ENCODE measurements around the gene PLOD3.

Gene PLOD3

DNA sequence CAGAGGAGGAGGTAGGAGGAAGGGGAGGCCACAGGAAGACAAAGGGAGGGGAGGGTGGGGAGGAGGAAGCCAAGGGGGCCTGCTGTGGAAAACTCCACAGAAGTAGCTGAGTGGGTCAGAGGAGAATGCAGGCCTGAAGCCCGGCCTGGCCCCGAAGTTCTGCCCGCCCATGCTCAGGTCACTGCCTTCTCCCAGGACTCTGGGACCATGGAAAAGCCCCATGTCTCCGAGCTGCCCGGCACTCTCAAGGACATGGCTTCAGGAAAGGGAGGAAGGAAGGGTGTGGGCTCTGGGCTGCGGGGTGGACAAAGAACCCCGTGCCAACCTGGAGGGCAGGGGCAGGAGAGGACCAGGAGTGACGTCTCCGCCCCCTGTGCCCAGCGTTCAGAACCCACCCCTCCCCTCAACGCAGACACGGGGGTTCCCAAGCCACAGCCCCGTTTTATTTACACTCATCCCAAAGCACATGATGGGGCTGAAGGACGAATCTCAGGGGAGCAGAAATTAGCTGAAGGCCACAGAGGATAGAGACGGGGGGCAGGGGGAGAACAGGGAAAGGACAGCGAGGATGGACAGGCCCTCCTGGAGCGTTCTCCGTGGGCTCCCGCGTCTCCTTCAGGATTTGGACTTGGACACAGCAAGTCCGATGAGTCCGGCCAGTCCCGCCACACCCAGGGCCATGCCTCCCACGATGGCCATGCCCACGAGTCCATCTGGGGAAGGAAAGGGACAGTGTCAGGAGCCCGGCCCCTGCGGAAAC, 22.0 kb upstream of the PLOD3 start:
- no peak for DNase-seq

DNA sequence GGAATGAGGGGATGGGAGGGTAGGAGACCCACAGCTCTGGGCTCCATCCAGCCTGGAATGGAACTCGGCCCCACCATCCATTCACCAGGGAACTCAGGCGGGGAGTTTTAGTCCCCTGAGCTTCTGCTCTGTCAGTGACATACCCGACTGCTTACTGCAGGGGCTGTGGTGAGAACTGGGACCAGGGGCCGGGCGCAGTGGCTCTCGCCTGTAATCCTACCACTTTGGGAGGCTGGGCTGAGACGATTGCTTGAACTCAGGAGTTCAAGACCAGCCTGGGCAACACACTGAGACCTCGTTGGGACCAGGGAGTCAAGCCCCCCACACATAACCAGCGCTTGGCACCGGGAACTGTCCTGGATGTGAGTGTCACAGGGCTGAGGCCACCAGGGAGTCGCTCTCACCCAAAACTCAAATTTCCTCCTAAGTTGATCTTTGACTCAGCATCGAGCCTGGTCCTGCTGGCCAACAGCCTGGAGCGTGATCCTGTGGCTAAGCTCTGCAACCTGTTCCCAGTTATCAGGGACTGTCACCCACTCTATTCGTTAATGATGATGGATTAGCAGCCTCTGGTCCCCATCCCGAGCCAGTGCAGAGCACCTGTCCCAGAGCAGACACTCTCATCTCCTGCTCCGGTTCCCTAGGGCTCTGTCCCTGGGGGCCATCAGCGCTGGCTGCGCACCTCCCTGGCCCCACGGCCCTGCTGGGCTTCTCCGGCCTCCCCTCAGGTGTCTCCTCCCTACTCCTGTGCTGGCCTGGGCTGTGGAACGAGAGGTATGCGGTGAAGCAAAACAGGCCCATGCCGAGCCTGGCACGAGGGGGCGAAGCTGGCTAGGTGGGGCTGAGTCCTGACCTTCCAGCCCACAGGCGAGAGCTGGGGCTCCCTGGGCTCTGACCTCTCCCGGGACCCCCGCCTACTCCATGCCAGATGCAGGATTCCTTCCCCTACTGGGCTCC, 21.1 kb upstream of the PLOD3 start:
- DNase-seq, result no peak

DNA sequence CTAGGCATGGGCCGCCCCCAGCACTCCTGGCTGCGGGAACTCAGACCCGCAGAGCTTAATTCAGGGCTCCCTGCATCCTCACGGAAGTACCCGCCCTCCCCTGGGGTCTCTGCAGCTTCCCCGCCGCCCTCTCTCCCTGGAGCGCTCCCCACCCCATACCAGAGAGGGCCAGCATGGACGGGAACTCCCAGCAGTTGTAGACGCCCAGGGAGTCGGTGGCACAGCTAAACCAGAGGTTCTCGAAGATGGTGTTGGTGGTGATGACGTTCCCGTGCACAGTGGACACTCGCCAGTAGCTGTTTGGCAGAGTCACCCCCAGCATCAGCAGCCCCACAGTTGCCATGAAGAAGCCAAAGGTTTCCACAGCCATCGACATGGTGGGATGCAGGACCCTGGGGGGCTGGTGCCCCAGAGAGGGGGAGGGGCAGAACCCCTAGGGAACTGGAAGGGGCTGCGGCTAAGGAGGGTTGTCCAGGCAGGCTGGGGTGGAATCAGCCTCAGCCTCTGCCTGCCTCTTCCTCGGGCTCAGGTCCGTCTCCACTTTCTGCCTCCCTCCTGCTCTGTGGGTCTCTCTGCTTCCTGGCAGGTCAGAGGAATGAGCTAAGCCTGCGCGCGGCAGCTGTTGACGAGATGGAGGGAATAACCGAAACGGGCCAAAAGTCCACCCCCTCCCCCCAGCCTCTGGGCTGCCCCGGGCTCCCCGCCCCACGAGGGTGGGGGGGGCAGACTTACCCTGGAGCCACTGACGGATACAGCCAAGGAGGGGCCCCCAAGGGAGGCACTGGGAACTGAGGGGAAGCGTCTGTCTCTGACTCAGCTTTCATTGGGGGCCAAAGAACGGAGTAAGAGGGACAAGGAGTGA, 20.1 kb upstream of the PLOD3 start, which contains the start of gene CLDN15:
Gene CLDN15 (minus strand): TSS at position 597 of the 862 bp plus-strand sequence. CDS start 221 bp downstream, at position 376.
- no peak for DNase-seq

DNA sequence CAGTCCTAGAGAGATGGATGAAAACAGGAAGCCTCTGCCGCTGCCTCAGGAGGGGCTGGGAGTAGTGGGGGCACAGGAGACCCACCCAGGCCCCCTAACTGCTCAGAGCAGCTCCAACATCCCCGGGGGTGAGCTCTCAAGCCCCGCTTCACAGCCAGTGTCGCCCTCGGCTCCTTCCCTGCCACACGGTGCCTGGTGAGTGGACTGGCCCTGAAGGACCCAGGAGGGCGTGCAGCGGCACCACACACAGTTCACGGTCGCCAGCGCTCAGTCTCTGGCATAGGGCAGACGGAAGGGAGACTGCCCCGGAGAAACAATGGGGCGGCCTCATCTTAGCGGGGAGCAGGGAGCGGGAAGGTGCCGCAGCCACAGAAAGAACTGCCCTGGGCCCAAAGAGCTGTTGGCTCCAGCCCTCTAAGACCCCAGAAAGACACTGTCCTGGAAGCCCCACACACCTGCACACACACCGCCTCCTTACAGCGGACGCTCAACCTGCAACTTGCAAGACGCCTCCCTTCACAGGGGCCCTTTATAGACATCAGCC, 19.0 kb upstream of the PLOD3 start:
- DNase-seq, result no peak

DNA sequence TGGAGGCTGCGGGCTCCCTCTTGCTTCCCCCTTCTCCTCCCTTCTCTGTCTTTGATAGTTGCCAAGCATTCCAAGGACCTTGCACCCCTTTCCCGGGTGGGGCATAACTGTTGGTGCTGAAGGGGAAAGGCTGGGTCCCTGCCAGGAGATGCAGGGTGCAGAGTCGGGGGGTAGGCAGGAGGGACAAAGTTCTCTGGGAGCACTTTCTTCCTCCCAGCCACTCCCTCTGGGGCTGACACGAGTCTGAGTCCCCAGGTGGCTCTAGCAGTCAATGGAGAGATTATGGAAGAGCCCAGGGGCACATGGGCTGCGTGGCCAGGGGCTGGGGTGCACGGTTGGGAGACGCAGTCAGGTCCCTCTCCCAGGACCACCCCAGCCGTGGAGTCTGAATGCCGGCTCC, 18.1 kb upstream of the PLOD3 start:
- DNase-seq, result no peak

DNA sequence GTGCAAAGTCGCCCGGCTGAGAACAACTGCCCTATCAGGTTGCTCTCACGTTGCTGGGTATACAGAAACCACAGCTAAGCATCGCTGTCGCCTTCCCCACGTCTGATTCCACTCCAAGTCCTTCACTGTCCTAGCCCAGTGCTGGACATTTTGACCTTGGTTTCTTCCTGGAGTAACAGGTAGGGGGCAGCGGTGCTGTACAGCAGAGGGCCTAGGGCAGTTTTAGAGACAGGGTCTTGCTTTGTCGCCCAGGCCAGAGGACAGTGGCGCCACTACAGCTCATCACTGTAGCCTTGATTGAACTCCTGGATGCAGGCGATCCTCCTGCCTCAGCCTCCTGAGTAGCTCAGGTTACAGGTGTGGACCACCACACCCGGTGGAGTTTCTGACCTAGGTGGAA, 17.7 kb upstream of the PLOD3 start:
- DNase-seq, result no peak

DNA sequence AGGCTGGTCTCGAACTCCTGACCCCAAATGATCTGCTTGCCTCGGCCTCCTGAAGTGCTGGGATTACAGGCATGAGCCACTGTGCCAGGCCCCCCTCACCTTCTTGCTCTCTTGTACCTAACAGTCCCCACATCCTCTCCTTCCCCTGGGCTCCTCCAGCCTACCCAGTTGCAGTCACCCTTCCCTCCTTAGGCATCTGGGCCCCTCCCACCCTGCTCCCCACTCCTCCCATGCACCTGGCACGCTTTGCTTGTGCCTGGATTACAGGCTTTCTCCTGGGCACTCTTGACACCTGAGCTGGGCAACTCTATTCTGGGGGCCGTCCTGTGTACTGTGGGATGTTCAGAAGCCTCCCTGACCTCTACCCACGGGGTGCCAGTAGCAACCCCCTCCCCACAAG, 17.3 kb upstream of the PLOD3 start:
- DNase-seq, result no peak

DNA sequence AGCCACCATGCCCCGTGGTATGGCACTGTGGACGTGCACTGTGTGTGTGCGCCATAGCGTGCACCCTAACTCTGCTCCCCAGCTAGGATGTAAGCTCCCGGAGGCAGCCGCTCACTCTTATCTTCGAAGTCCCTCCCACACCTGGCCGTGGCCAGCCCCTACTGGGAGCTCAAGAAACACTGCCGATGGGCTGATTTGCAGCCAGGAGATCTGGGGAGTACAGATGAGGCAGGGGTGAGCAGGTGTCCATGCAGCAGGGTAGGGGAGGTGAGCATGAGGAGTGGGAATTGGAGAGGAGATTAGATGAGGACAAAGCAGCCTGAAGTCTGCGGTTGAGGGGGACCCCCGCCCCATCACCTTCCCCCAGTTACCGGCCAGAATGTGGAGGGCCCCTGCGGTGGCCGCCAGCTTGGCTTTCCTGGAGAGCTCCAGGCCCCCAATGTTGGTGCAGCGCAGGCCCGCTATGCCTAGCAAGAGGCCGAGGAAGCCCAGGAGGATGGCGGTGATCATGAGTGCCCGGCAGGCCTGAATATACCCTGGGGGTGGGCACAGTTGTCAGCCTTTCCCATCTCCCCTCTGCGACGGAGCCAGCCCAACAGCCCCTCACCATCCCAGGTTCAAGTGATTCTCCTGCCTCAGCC, 16.6 kb upstream of the PLOD3 start:
- DNase-seq, result no peak

DNA sequence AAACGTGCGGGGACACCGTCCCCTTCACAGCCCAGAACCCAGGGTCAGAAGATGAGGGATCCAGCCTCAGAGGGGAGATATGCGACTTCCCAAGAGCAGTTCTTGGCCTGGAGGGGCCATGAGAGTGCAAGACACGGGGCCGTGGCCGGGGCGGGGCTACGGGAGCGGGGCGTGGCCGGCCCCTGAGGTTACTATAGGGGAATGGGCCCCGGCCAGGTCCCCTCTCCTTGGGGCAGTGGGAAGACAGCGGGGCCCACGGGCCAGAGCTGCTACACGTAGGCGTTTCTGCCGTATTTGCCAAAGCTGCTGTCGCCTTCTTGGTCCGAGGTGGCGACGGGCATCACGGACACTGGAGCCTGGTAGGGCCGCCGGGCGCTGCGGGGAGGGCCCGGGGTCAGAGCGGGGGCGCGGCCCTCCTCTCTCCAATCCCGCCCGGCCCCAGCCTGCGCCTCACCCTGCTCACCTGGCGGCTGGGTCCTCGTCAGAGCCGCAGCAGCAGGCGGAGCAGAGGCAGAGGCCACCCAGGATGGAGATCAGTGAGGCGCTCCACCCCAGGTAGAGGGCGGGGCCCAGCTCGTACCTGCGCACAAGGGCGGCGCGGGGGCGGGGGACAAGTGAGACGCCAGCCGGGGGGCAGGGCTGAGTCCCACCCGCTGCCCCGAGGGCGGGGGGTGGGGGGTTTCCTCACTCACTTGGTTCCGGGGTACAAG, 14.9 kb upstream of the PLOD3 start:
- peak; percentile 31 for DNase-seq

DNA sequence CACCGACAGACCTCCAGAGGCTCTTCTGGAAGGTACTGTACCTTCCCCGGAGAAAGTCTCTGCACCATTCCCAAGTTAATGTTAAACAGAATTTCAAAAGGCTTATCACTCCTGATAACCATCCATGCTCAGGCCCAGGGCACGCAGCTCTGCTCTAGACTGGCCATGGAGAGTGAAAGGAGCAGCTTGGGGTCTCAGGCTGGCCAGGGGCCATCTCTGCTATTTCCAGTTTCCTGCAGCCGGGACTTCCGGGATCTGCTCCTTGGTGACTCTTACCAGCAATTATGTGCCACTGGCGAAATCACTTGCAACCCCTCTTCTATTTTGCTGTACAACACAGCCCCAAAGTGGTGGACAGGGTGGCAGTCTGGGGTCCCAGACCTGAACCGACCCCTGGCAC, 14.3 kb upstream of the PLOD3 start:
- no peak for DNase-seq

DNA sequence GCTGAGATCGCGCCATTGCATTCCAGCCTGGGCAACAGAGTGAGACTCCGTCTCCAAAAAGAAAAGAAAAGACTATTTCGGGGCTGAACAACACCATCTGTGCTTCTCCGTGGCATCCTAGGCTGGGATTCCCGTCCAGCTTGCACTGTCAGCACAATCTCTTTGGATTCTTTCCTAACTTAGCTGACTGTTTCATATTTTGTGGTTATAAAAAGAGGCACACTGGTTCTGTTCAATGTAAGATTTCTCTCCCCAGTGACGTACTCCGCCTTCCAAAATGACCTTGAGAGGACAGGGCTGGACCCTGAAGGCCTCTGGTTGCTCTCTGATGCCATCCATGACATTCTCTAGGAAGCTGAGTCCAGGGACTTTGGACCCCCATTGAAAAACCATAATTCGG, 9.3 kb upstream of the PLOD3 start:
- no peak for DNase-seq

DNA sequence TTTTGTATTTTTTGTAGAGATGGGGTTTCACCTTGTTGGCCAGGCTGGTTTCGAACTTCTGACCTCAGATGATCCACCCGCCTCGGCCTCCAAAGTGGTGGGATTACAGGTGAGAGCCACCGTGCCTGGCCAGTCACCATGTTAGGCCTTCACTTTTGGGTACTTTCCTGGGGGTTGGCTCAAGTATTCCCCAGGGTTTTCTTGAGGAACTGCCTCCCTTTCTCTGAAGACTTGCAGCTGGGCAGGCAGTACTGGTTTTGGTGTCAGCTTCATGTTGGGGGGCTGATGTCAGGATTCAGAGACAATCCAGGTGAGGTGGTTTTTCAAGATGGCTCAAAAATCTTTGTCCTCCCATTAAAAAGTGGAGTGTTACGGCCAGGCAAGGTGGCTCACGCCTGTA, 8.3 kb upstream of the PLOD3 start:
- DNase-seq, result no peak

DNA sequence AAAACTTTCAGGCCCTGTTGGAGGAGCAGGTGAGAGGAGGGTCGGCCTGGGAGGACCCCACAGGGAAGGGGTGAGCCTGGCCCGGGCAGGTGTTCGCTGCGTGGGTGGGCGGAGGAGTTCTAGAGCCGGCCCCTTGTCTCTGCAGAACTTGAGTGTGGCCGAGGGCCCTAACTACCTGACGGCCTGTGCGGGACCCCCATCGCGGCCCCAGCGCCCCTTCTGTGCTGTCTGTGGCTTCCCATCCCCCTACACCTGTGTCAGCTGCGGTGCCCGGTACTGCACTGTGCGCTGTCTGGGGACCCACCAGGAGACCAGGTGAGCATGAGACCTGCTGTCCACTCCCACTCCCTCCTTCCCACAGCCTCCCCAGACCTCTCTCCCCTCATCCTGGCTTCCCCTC, 6.1 kb upstream of the PLOD3 start:
- DNase-seq, result no peak

DNA sequence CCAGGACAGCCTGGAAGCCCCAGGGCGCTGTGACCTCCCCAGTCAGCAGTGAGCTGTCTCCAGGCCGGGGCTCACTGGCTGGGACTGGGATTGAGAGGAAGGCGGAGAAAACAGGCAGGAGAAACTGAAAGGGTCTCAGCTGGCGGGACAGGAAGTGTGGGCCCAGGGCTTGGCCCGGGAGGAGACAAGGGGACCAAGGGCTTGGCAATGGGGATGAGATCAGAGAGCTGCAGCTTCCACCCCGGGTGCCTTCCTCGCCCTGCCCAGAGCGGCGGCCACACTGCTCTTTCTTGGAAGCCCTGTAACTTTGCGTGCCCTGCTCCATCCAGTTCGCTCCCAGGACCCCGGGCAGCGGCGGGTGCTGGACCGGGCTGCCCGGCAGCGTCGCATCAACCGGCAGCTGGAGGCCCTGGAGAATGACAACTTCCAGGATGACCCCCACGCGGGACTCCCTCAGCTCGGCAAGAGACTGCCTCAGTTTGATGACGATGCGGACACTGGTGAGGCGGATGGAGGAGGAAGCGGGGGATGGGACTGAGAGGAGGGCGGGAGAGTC, 5.0 kb upstream of the PLOD3 start:
- no peak for DNase-seq

DNA sequence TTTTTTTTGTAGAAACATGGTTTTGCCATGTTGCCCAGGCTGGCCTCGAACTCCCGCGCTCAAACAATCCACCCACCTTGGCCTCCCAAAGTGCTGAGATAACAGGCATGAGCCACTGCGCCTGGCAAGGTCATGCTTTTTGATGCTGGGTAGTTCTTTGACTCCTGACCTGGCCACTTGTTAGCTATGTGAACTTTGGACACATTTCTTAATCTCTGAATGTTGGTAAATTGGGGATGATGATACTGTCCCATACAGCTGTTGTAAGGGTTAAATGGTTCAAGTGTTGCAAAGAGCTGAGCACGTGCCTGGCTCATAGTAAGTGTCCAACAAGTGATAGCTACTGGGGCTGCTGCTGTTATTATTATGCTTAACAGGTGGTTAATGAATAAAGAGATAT, 2.9 kb upstream of the PLOD3 start:
- DNase-seq, result no peak

DNA sequence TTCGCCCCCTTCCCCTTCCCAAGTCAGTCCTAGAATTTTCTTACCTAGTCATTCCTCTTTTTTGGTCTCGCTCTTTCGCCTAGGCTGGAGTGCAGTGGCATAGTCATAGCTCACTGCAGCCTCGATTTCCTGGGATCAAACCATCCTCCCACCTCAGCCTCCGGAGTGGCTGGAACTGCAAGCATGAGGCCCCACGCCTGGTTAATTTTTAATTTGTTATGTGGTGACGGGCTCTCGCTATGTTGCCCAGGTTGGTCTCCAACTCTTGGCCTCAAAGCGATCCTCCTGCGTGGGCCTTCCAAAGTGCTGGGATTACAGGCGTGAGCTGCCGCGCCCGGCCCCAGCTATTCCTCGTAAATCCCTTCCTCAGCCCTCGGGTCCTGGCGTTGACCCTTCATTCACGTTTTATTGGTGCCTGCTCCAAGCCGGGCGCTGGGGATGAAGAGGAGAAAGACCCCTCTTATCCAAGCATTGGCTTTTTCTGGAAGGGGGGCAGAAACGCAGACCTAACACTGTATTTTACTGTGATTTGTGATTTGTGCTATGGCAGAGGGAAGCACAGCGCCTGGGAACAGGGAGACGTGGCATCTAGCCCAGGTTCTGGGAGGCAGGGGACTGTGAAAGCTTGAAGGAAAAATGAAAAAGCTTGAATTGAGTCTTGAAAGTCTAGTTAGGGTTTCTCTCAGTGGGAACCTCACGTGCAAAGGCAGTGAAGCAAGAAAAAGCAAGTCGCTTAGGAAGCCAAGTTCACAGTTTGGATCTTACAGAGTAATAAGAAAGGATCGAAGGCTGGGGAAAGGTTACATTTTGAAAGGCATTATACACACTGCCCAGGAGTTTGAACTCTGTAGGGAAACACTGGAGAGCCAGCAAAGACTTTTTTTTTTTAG, 1.1 kb upstream of the PLOD3 start:
- no peak for DNase-seq

DNA sequence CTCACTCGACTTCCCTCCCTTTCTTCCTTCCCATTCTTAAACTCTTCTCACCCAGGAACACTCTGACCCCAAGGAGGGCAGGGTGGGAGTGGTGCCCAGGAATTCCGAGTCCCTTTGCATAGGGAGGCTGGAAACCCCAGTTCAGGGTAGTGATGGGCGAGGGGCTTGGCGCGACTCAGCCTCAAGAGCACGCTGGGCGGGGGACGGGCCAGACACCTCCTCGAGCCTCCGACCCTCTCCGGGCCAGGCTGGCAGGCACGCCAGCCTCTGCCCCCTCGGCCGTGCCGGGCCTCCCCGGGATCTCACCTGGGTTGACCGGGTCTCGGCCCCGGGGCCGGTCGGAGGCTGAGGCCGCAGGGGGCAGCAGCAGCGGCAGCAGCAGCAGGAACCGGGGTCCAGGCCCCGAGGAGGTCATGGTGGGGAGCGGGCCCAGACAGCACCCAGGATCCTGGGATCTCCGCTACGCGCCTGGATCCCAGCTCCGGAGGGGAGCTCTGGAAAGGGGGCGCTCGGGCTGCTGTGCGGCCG, 457 bp downstream of the PLOD3 start:
- peak; percentile 71 for DNase-seq

DNA sequence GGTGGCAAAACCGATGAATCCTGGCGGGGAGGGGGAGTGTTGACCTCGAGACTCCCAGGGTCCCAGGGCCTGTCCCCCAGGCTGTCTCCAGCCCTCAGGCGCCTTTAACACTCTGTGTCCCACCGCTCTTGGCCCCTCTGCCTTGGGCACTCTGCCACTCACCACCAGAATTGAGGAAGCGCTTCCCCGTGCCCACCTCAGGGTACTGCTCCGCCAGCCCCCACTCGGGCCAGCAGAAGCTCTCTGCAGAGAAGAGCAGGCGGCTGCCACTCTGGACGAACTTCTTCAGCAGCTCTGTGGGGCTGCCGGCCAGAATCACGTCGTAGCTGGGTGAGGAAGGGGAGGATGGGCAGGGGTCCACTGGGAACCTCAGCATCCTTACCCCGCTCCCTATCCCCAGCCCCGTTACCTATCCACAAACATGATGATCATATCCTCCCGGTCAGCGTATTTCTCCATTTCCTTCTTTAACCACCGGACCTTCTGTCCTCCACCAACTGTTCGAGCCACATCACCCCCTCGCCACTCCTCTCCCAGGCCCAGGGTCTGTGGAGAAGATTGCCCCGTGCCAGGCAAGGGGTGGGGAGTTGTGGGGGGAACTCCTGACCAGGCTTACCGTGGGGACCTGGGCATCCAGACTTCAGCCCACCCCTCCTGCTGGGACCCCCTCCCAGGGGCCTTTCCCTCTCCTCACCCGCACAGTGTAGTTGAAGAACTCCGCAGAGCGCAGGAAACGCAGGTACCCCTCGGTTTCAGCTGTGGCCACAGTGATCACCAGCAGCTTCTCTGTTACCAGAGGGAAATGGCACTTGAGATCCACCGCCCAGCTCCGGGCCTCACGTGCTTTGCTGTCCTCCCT, 1.2 kb downstream of the PLOD3 start:
- peak; percentile 30 for DNase-seq

DNA sequence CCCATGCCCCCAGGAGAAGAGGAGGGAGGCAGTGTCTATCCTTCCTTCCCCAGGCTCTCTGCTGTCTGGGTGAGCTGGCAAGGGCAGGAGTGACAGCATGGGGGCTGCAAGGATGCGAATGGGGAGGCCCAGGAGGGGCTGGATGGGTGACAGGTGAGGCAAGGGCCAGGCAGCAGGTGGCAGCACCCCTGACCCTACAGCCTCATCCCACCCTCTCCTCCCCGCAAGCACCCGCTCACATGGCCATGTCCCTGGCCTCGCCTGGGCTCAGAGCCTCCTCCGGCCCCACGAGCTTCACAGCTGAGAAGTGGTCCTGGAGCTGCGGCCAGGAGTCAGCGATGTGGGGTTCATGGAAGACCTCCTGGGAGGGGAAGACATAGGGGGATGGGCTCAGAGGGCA, 5.4 kb downstream of the PLOD3 start:
- DNase-seq, result no peak
